ENCODE measurements around the gene FAF1.
"Not testable (repeated sequence)": the region's sequence is repeated elsewhere in the genome, so short reads cannot be mapped to it uniquely, and the experiment has no call there.

Gene FAF1

GRCh38 chr1:50852889-50853288, 107.2 kb downstream of the FAF1 start:
- DNase-seq (ENCODE audit: low read depth in 1 of 2, low spot score in 1 of 2) = no peak

GRCh38 chr1:50851466-50851865, 108.6 kb downstream of the FAF1 start:
- no peak for DNase-seq (ENCODE audit: low read depth in 1 of 2, low spot score in 1 of 2)

GRCh38 chr1:50851034-50851433, 109.0 kb downstream of the FAF1 start:
- no peak for DNase-seq (ENCODE audit: low read depth in 1 of 2, low spot score in 1 of 2)

- no peak for DNase-seq (ENCODE audit: low read depth in 1 of 2, low spot score in 1 of 2)
These were observed 112.8 kb downstream of the FAF1 start for GRCh38 chr1:50847303-50847702.

GRCh38 chr1:50846224-50846839, 113.7 kb downstream of the FAF1 start:
- DNase-seq (ENCODE audit: low read depth in 1 of 2, low spot score in 1 of 2) = no peak

GRCh38 chr1:50841791-50842387, 118.2 kb downstream of the FAF1 start:
- DNase-seq (ENCODE audit: low read depth in 1 of 2, low spot score in 1 of 2) = no peak

- DNase-seq (ENCODE audit: low read depth in 1 of 2, low spot score in 1 of 2) = no peak
These were observed 124.0 kb downstream of the FAF1 start for GRCh38 chr1:50836117-50836516.

GRCh38 chr1:50833216-50833615, 126.9 kb downstream of the FAF1 start:
- no peak for DNase-seq (ENCODE audit: low read depth in 1 of 2, low spot score in 1 of 2)

GRCh38 chr1:50832167-50832566, 127.9 kb downstream of the FAF1 start:
- no peak for DNase-seq (ENCODE audit: low read depth in 1 of 2, low spot score in 1 of 2)

- DNase-seq (ENCODE audit: low read depth in 1 of 2, low spot score in 1 of 2) = no peak
These were observed 128.6 kb downstream of the FAF1 start for GRCh38 chr1:50831300-50832061.

- no peak for DNase-seq (ENCODE audit: low read depth in 1 of 2, low spot score in 1 of 2)
These were observed 129.4 kb downstream of the FAF1 start for GRCh38 chr1:50830621-50831020.

GRCh38 chr1:50829014-50829958, 130.8 kb downstream of the FAF1 start:
- no peak for DNase-seq (ENCODE audit: low read depth in 1 of 2, low spot score in 1 of 2)

- DNase-seq (ENCODE audit: low read depth in 1 of 2, low spot score in 1 of 2) = no peak
These were observed 132.5 kb downstream of the FAF1 start for GRCh38 chr1:50827546-50827945.

GRCh38 chr1:50826792-50827191, 133.3 kb downstream of the FAF1 start:
- DNase-seq (ENCODE audit: low read depth in 1 of 2, low spot score in 1 of 2) = not testable (repeated sequence)

- DNase-seq (ENCODE audit: low read depth in 1 of 2, low spot score in 1 of 2) = no peak
These were observed 137.9 kb downstream of the FAF1 start for GRCh38 chr1:50822035-50822776.

GRCh38 chr1:50820545-50820944, 139.5 kb downstream of the FAF1 start:
- DNase-seq (ENCODE audit: low read depth in 1 of 2, low spot score in 1 of 2) = no peak

- DNase-seq (ENCODE audit: low read depth in 1 of 2, low spot score in 1 of 2) = no peak
These were observed 147.7 kb downstream of the FAF1 start for GRCh38 chr1:50812346-50812745.

GRCh38 chr1:50808296-50808695, 151.8 kb downstream of the FAF1 start:
- no peak for DNase-seq (ENCODE audit: low read depth in 1 of 2, low spot score in 1 of 2)

GRCh38 chr1:50796272-50796671, 163.8 kb downstream of the FAF1 start:
- DNase-seq (ENCODE audit: low read depth in 1 of 2, low spot score in 1 of 2) = no peak

GRCh38 chr1:50793521-50793920, 166.5 kb downstream of the FAF1 start:
- no peak for DNase-seq (ENCODE audit: low read depth in 1 of 2, low spot score in 1 of 2)

GRCh38 chr1:50787266-50787665, 172.8 kb downstream of the FAF1 start:
- no peak for DNase-seq (ENCODE audit: low read depth in 1 of 2, low spot score in 1 of 2)
